ENCODE measurements around the gene OR5K1.
A peak's percentile ranks its signal among the peaks of the same experiment; 100 is the strongest.

The OR5K1 gene

GRCh38 chr3:98518816-98519215, 55.8 kb downstream of the OR5K1 start:
- DNase-seq: no peak

GRCh38 chr3:98519351-98519750, 56.4 kb downstream of the OR5K1 start:
- no peak for DNase-seq

- DNase-seq: peak; percentile 76
Measured at GRCh38 chr3:98521897-98522543, 59.0 kb downstream of the OR5K1 start.
